ENCODE data around the gene FAM110A.

DNA sequence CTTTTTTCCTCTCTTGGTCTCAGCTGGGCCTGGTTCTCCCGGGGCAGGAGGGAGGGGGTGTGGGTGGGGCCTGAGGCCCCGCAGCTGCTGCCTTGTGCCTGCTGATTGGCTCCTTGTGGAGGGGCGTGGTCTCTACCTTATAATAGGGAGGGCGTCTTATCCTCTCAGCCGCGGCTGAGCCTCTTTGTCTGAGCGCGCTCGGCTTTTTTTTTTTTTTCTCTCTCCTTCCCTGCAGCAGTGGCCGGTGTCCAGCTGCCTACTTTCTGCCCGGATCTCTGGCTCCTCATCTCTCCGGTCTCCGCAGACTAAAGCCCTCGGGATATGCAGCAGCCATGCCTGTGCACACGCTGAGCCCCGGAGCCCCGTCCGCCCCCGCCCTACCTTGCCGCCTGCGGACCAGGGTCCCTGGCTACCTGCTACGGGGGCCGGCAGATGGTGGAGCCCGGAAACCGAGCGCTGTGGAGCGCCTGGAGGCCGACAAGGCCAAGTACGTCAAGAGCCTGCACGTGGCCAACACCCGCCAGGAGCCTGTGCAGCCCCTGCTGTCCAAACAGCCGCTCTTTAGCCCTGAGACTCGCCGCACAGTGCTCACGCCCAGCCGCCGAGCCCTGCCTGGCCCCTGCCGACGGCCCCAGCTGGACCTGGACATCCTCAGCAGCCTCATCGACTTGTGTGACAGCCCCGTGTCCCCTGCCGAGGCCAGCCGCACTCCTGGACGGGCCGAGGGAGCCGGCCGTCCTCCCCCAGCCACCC, 11.1 kb downstream of the FAM110A start:
- TF ChIP-seq, protein P1, sequence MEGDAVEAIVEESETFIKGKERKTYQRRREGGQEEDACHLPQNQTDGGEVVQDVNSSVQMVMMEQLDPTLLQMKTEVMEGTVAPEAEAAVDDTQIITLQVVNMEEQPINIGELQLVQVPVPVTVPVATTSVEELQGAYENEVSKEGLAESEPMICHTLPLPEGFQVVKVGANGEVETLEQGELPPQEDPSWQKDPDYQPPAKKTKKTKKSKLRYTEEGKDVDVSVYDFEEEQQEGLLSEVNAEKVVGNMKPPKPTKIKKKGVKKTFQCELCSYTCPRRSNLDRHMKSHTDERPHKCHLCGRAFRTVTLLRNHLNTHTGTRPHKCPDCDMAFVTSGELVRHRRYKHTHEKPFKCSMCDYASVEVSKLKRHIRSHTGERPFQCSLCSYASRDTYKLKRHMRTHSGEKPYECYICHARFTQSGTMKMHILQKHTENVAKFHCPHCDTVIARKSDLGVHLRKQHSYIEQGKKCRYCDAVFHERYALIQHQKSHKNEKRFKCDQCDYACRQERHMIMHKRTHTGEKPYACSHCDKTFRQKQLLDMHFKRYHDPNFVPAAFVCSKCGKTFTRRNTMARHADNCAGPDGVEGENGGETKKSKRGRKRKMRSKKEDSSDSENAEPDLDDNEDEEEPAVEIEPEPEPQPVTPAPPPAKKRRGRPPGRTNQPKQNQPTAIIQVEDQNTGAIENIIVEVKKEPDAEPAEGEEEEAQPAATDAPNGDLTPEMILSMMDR (IDR thresholded peaks at IDR 0.05) = no peak
- TF ChIP-seq POLR2A (IDR thresholded peaks at IDR 0.05) = no peak
